Esophagus muscularis mucosa (tissue), 4 donors: Measurements from ENCODE around the gene PHACTR1.

ENCODE experiments used
- EP300 ChIP-seq: sonication (generic); formaldehyde crosslinking; IDR thresholded peaks from one replicate; pipeline ENCODE4 v1.6.1; 2017; ENCODE audit warnings: antibody characterized with exemption
- POLR2A ChIP-seq: fragments of 450-650 bp; IDR thresholded peaks from one replicate; pipeline ENCODE4 v1.6.1; 2017; ENCODE audit warnings: antibody characterized with exemption, moderate library complexity, mild to moderate bottlenecking, low read depth
- POLR2AphosphoS5 ChIP-seq, 2 donors: sonication (generic); formaldehyde crosslinking; IDR thresholded peaks; one replicate each; pipeline ENCODE4 v1.6.1; 2017; ENCODE audit warnings: antibody characterized with exemption in 2 of 2
- TF ChIP-seq, protein P1 (sequence below), 3 experiments: fragments of 200-600 bp in 2 of 3; fragments of 450-650 bp in 1 of 3; sonication (generic) in 2 of 3; IDR thresholded peaks; one replicate each; pipeline ENCODE4 v1.5.1; 2017 to 2019; ENCODE audit warnings: antibody characterized with exemption in 3 of 3, mild to moderate bottlenecking in 2 of 3, moderate library complexity in 1 of 3

- TF ChIP-seq, protein P1, sequence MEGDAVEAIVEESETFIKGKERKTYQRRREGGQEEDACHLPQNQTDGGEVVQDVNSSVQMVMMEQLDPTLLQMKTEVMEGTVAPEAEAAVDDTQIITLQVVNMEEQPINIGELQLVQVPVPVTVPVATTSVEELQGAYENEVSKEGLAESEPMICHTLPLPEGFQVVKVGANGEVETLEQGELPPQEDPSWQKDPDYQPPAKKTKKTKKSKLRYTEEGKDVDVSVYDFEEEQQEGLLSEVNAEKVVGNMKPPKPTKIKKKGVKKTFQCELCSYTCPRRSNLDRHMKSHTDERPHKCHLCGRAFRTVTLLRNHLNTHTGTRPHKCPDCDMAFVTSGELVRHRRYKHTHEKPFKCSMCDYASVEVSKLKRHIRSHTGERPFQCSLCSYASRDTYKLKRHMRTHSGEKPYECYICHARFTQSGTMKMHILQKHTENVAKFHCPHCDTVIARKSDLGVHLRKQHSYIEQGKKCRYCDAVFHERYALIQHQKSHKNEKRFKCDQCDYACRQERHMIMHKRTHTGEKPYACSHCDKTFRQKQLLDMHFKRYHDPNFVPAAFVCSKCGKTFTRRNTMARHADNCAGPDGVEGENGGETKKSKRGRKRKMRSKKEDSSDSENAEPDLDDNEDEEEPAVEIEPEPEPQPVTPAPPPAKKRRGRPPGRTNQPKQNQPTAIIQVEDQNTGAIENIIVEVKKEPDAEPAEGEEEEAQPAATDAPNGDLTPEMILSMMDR (IDR thresholded peaks at IDR 0.05): no peak
- TF ChIP-seq POLR2A: no peak
- no peak for TF ChIP-seq POLR2AphosphoS5 (IDR thresholded peaks at IDR 0.05)
- no peak for TF ChIP-seq EP300
Observed at GRCh38 chr6:13049666-13050254, 333.2 kb downstream of the PHACTR1 start.
